Myometrial cell (primary cell): ENCODE results near the gene FKBP1B. TPM values are rescaled to one million over a fixed set of nuclear protein-coding genes. Genes with fewer than 3 reads are reported as not detected.

ENCODE experiments used
- total RNA-seq: library from RNA; depleted of rRNA; stranded (reverse); fragments of >200 nt; gene quantifications from 2 replicates; pipeline ENCODE4 v1.2.3, GENCODE V29; 2015

Gene FKBP1B
- 8.4 and 11.5 TPM in 2 replicates for total RNA-seq

DNA sequence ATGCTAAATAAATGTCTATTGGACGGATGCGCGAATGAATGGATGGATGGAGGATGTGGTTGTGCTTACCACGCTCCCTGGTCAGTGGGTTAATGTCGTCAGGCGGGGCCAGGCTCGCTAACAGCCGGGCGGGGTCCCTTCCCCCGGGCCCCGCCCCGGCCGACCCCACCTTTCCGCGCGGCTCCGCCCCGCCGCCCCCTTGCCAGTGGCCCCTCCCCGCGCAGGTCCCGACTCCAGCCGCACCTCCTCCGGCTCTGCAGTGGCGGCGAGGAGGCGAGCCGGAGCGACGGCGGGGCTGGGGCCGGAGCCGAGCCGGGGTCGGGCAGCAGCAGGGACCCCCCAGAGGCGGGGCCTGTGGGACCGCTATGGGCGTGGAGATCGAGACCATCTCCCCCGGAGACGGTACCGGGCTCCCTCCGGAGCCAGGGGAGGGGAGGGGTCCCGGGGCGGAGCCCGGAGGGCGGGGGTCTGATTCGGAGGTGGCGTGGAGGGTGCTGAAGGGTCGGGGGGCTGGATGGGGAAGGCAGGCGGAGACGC is at the start of gene FKBP1B:
Gene FKBP1B, plus strand, starts transcription at position 257 of the 537 bp plus-strand sequence. Its CDS starts 109 bp downstream, at position 366.

DNA sequence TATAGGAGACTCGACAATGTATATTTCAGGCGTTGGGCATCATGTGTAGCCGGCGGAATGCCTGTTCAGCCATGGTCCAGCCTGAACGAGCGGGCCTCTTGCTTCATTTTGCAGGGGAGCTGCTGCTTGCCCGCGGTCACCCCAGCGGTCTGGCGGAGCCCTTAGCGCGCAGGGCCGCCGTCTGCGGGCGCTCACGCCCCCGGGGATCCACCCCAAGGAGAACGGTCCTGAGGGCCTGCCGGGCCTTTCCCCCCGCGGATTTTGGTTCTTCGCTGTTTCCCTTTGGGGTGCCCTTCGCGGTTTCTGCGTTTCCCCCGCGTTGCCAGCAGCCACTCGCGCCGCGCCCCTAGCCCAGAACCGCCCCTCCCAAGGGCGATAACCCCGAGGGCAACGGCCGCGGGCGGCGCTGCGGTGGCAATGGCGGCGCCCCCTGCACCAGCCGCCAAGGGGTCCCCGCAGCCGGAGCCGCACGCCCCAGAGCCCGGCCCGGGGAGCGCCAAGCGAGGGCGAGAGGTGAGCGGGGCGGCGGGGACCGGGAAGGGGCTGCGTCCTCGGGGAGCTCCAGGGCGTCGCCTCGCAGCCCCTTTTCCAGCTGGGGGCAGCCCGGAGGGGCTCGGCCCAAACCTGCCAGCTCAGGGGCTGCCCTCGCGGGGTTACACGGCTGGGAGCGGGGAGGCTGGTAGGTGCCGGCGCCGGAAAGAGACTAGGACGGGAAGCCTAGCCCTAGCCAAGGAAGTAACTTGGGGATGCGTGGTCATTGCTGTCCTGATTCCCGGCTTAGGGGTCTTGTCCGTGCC is 39.7 kb upstream of the FKBP1B start, which contains the start of gene MFSD2B:
Gene MFSD2B, plus strand, starts transcription at position 406 of the 797 bp plus-strand sequence. Its CDS starts 12 bp downstream, at position 418.

GRCh38 chr2:24046930-24047702 is 2.4 kb upstream of the FKBP1B start, which contains the start of gene WDCP:
WDCP (minus strand) TSS chr2:24047391; CDS start chr2:24039494, 7,897 bp downstream.

GRCh38 chr2:24075915-24076848 is 26.6 kb downstream of the FKBP1B start, which contains the start of gene SF3B6:
SF3B6 (minus strand) TSS chr2:24076326; CDS start chr2:24076229, 97 bp downstream.

DNA sequence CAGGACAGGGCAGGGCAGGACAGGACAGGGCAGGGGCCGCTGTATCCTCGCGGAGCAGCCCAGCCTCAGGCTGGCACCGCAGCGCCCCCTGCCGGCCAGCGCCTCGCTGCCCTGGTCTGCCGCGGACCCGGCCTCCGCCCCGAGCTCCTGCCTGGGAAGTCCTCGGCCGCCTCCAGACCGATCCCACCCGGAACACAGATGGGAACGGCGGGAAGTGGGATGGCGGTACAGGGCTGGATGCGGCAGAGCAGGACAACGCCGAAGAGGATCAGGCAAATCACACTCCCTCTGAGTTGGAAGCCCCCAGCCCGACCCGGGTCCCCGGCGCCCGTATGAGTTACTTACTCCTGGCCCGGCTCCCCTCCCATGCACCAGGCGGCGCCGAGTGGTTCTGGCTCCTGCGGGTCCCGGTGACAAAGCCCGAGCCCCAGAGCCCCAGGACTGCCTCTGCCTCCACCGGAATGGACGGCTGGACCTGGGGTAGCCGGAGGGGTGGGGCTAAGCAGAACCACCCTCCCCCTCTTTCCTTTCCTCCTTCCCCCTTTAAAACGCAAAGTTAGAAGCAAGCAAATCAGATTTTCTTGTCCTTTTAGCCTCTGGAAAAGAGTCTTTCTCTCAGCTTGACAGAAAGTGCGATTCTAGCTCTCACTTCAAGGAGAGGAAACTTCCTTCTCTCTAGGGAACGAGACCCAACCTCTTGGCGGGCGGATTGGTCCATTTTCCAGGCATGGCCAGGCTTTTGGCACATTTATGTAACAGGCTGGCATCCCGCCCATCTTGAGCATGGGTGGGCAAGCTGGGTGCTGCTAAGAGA is 35.1 kb downstream of the FKBP1B start, which contains the start of gene TP53I3:
Gene TP53I3, minus strand, starts transcription at position 449 of the 814 bp plus-strand sequence. CDS start 508 bp downstream, outside the sequence.

Other genes starting within 250 kb of the FKBP1B start
- gene ATAD2B, start 122.6 kb upstream of the FKBP1B start, total RNA-seq: 2.0 and 2.8 TPM in 2 replicates
- gene UBXN2A, start 109.3 kb upstream of the FKBP1B start, total RNA-seq: 13.5 and 13.8 TPM in 2 replicates
- under 0.01 and 0.53 TPM in 2 replicates for gene MFSD2B, start 39.7 kb upstream of the FKBP1B start, total RNA-seq
- 10.1 and 11.7 TPM in 2 replicates for gene WDCP, start 2.4 kb upstream of the FKBP1B start, total RNA-seq
- 155 and 179 TPM in 2 replicates for gene SF3B6, start 26.6 kb downstream of the FKBP1B start, total RNA-seq
- gene TP53I3, start 35.1 kb downstream of the FKBP1B start, total RNA-seq: 75.9 and 96.6 TPM in 2 replicates
- gene PFN4, start 73.6 kb downstream of the FKBP1B start, total RNA-seq: 1.1 and 2.0 TPM in 2 replicates
- 3.7 and 11.3 TPM in 2 replicates for gene FAM228B, start 73.7 kb downstream of the FKBP1B start, total RNA-seq
- gene FAM228A, start 125.3 kb downstream of the FKBP1B start, total RNA-seq: under 0.01 TPM in 1 of 2 replicates, not detected in the other